NOMO-1 (cell line): ENCODE results near the gene MAB21L4.
"Not testable (repeated sequence)": the region's sequence is repeated elsewhere in the genome, so short reads cannot be mapped to it uniquely, and the experiment has no call there.

Source experiments
- DNase-seq, 2 experiments: peaks; one replicate each; lab custom pipeline; 2025; ENCODE audit not compliant: unreplicated experiment in 2 of 2; lab: John Stamatoyannopoulos, UW

The MAB21L4 gene

DNA sequence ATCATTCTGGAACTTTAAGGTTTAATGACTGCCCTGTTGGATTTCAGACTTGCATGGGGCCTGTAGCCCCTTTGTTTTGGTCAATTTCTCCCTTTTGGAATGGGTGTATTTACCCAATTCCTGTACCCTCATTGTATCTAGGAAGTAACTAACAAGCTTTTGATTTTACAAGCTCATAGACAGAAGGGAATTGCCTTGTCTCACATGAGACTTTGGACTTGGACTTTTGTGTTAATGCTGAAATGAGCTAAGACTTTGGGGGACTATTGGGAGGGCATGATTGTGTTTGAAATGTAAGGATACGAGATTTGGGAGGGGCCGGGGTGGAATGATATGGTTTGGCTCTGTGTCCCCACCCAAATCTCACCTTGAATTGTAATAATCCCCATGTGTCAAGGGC is 49.6 kb downstream of the MAB21L4 start:
- DNase-seq: not testable (repeated sequence)

DNA sequence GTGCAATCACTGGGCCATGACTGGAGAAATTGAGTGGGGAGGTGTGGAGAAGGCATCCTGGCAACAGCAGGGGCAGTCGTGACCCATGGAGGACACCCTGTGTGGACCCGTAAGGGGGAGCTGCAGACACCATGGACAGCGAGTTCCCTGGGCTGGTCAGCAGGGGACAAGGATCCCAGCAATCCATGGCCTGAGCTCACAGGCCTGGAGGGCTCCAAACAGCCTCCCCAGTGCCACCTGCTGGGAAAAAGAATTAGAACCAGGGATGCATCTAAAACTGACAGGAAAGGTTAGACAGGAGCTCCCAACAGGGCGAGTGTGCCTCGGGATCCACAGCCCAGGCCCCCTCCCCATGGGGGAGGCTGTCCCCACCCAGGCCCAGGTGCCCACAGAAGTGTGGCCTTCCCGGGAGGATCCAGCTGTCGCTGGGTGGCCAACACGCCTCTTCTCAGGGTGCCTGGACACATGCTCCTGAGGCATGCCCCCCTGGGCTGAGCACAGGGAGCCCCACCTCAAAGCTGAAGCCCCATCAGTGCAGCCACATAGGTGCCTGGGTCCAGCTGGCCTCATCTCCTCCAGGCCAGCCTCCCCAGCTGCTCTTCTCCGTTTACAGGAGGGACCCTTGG is 55.4 kb downstream of the MAB21L4 start:
- peak in 1 of 2 experiments; percentile 17 for DNase-seq

DNA sequence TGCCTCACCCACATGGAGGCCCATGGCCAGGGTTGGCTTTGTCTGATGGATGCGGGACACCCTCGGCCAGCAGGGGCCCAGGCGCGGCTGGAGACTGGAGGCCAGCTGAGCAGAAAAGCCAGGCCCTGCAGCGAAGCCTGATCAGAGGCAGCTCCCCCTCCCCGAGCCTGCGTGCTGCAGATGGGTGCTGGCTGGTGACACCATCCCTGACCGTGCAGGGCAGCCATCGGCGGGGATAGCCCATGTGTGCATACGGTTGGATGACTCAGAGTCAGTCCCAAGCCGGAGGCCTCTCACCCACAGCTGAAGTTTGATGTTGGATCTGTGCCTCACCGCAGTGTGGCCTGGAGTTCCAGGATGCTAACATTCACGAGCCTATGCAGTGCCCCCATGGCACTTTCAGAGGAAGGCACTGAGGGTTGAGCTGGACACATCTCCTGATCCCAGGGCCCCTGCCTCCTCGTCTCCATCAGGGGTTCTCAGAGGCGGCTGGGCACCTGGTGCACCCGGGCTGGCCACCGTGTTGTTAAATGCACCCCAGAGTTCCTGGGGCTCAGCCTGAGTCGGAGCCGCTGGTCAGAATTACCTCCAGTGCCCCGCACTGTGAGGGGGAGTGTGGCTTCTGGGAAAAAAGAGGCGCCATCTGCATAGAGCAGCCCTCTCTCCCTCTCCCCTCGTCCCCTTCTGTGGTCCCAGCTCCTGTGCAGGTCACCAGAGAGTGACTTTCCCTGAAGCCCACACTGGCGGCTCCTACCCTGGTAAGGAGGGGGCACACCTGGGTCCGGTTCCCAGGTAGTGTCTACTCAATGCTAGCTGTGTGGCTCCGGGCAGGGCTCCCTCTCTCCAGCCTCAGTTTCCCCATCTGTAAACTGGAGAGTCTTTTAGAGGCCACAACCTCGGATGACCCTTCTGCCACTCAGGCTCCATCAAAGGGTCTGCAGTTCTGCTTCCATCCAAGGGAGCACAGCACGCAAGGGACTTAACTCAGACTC is 56.5 kb downstream of the MAB21L4 start:
- no peak for DNase-seq

DNA sequence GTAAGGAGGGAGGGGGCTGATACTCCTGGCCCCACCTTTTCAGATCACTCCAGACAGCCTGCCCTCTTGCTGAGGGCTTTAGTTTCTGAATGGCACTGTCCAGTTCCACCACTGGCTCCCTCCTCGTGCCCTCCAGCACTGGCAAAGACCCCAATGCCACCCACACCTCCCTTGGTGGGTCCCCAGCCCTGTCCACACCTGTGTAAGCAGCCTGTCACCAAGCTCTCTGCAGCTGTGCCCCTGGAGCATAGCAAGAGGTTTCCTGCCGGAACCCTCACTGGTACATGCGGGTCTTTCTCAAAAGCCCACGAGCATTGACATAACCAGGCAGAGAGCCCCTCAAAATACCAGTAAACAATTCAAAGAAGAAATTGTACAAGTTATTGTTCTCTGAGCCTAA is 58.3 kb downstream of the MAB21L4 start:
- no peak for DNase-seq

DNA sequence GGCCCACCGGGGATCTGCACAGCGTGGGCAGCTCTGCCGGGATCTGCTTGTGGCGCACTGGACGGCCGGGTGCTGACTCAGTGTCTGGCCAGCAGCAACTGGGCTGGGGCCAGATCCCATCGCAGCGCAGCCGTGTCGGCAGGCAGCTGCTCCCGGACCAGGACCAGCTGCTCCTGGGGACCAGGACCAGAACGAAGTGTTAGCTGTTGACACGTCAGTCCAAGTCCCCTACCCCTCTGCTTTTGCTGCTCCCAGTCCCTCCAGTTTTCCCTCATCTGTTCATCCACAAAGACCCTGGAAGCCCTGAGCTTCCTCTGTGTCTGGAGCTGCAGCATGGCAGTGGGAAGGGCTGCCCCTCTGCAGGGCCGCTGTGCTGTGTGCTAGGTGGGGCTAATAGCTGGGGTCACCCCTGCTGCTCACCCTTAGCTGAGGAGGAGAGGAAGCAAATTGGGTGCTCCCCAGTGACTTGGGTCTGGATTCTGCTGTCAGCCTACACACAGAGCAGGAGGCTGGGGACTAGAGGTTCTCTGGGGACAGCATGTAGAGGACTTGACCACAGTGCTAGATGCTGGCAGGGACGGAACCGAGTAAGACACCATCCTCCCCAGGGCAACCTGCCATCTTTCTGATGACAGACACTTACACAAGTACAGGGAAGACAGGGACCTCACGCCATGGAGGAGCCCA is 59.0 kb downstream of the MAB21L4 start:
- no peak for DNase-seq
